NT2/D1 (cell line): ENCODE results near the gene CYP3A7.

Experiments
- YY1 ChIP-seq: IDR thresholded peaks from 2 replicates; pipeline ENCODE4 v1.6.1; 2011; ENCODE audit not compliant: insufficient read length, insufficient read depth
- ZNF274 ChIP-seq: IDR thresholded peaks from 2 replicates; pipeline ENCODE4 v1.6.1; 2011; ENCODE audit warnings: mild to moderate bottlenecking, low read depth, low read length

DNA sequence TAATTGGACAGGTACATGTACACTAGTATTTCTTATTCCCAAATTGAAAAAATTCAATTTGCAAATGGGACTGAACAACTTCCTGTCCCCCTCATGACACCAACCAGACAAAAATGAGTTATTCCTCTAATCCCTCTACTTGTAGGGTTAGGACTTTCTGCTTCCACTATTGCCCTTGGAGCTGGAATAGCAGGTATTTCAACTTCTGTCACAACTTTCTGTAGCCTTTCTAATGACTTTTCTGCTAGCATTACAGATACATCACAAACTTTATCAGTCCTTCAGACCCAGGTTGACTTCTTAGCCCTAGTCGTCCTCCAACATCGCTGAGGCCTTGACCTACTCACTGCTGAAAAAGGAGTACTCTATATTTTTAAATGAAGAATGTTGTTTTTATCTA is 6.4 kb downstream of the CYP3A7 start:
- TF ChIP-seq YY1 (no peak), ZNF274 (no peak)
